H9 (cell line): ENCODE results near the gene MIA3. TPM values are rescaled to one million over a fixed set of nuclear protein-coding genes. Genes with fewer than 3 reads are reported as not detected.

ENCODE experiments used
- DNase-seq: peaks from one replicate; pipeline ENCODE4 v3.0.0-alpha.2; 2017
- H2AFZ ChIP-seq: one replicate; pipeline ENCODE4 v1.6.1; 2013; ENCODE audit warnings: mild to moderate bottlenecking, low read length, control low read depth, moderate library complexity
- H2AK5ac ChIP-seq: 2 replicates; pipeline ENCODE4 v1.6.1; 2013; ENCODE audit warnings: low read length, control low read depth, mixed read lengths; ENCODE audit not compliant: insufficient read length
- H2BK120ac ChIP-seq: one replicate; pipeline ENCODE4 v1.6.1; 2013; ENCODE audit warnings: low read depth, mild to moderate bottlenecking, low read length, control low read depth, inconsistent platforms; ENCODE audit not compliant: poor library complexity, severe bottlenecking
- H2BK12ac ChIP-seq: 2 replicates; pipeline ENCODE4 v1.6.1; 2013; ENCODE audit warnings: low read length, control low read depth, mixed read lengths, low read depth; ENCODE audit not compliant: insufficient read length
- H2BK15ac ChIP-seq: 2 replicates; pipeline ENCODE4 v1.6.1; 2013; ENCODE audit warnings: low read depth, low read length, control low read depth
- H2BK20ac ChIP-seq: one replicate; pipeline ENCODE4 v1.6.1; 2013; ENCODE audit warnings: low read depth, mild to moderate bottlenecking, low read length, control low read depth, inconsistent platforms; ENCODE audit not compliant: poor library complexity, severe bottlenecking
- H2BK5ac ChIP-seq: 2 replicates; pipeline ENCODE4 v1.6.1; 2013; ENCODE audit warnings: low read length, control low read depth, mixed read lengths; ENCODE audit not compliant: insufficient read length
- H3K14ac ChIP-seq: 2 replicates; pipeline ENCODE4 v1.6.1; 2013; ENCODE audit warnings: low read length, control low read depth; ENCODE audit not compliant: insufficient read depth
- H3K18ac ChIP-seq: 2 replicates; pipeline ENCODE4 v1.6.1; 2013; ENCODE audit warnings: low read depth, mild to moderate bottlenecking, mixed read lengths, low read length, control low read depth; ENCODE audit not compliant: insufficient read length
- H3K23ac ChIP-seq: 2 replicates; pipeline ENCODE4 v1.6.1; 2013; ENCODE audit warnings: low read length, control low read depth, mixed read lengths, low read depth; ENCODE audit not compliant: insufficient read length
- H3K23me2 ChIP-seq: 2 replicates; pipeline ENCODE4 v1.6.1; 2013; ENCODE audit warnings: low read depth, mild to moderate bottlenecking, mixed read lengths, low read length, control low read depth; ENCODE audit not compliant: insufficient read length, poor library complexity, severe bottlenecking
- H3K27ac ChIP-seq: 2 replicates; pipeline ENCODE4 v1.5.1; 2013; ENCODE audit warnings: low read length, control low read depth, mixed read lengths, low read depth; ENCODE audit not compliant: insufficient read length
- H3K27me3 ChIP-seq: 2 replicates; pipeline ENCODE4 v1.6.1; 2013; ENCODE audit warnings: low read length, control low read depth, inconsistent platforms; ENCODE audit not compliant: insufficient read depth
- H3K4ac ChIP-seq: 2 replicates; pipeline ENCODE4 v1.6.1; 2013; ENCODE audit warnings: low read depth, mild to moderate bottlenecking, control low read depth, inconsistent platforms, low read length, moderate library complexity
- H3K4me1 ChIP-seq: 2 replicates; pipeline ENCODE4 v1.6.1; 2013; ENCODE audit warnings: low read length, control low read depth, inconsistent platforms; ENCODE audit not compliant: insufficient read depth
- H3K4me2 ChIP-seq: 2 replicates; pipeline ENCODE4 v1.6.1; 2013; ENCODE audit warnings: low read length, control low read depth, mixed read lengths; ENCODE audit not compliant: insufficient read length, insufficient read depth
- H3K56ac ChIP-seq: 2 replicates; pipeline ENCODE4 v1.6.1; 2013; ENCODE audit warnings: low read depth, mild to moderate bottlenecking, mixed read lengths, low read length, control low read depth; ENCODE audit not compliant: insufficient read length
- H3K79me1 ChIP-seq: 2 replicates; pipeline ENCODE4 v1.6.1; 2013; ENCODE audit warnings: low read depth, mild to moderate bottlenecking, moderate library complexity, low read length, control low read depth, inconsistent platforms; ENCODE audit not compliant: insufficient read depth, poor library complexity, severe bottlenecking
- H3K79me2 ChIP-seq: 2 replicates; pipeline ENCODE4 v1.6.1; 2013; ENCODE audit warnings: low read length, control low read depth, inconsistent platforms; ENCODE audit not compliant: insufficient read depth
- H3K9ac ChIP-seq: 2 replicates; pipeline ENCODE4 v1.6.1; 2013; ENCODE audit warnings: low read length, control low read depth, mixed read lengths; ENCODE audit not compliant: insufficient read length; ENCODE audit errors: extremely low read depth
- H3K9me3 ChIP-seq: one replicate; pipeline ENCODE4 v1.6.1; 2013; ENCODE audit warnings: low read depth, low read length, inconsistent platforms; ENCODE audit not compliant: control insufficient read depth
- H3T11ph ChIP-seq: one replicate; pipeline ENCODE4 v1.6.1; 2013; ENCODE audit warnings: mild to moderate bottlenecking, low read length, control low read depth, inconsistent platforms
- H4K20me1 ChIP-seq: one replicate; pipeline ENCODE4 v1.6.1; 2013; ENCODE audit not compliant: control insufficient read depth, insufficient read length, insufficient read depth
- H4K5ac ChIP-seq: 2 replicates; pipeline ENCODE4 v1.6.1; 2013; ENCODE audit warnings: low read depth, mild to moderate bottlenecking, mixed read lengths, low read length, control low read depth; ENCODE audit not compliant: insufficient read length
- H4K8ac ChIP-seq: replicated peaks from 2 replicates; pipeline ENCODE4 v1.6.1; 2013; ENCODE audit warnings: low read length, control low read depth, mixed read lengths, low read depth; ENCODE audit not compliant: insufficient read length
- H4K91ac ChIP-seq: 2 replicates; pipeline ENCODE4 v1.6.1; 2013; ENCODE audit warnings: low read depth, mild to moderate bottlenecking, moderate library complexity, mixed read lengths, low read length, control low read depth; ENCODE audit not compliant: insufficient read length
- H3K27ac Mint-ChIP-seq, 3 experiments: 2 replicates in 2 of 3; 3 replicates in 1 of 3; pipeline ENCODE4 v1.8.0; 2020 to 2021; ENCODE audit warnings: mixed read lengths in 3 of 3, mild to moderate bottlenecking in 1 of 3, moderate library complexity in 1 of 3
- H3K27me3 Mint-ChIP-seq: 2 replicates; pipeline ENCODE4 v1.8.0; 2021; ENCODE audit warnings: low read depth, mild to moderate bottlenecking, moderate library complexity, mixed read lengths
- H3K36me3 Mint-ChIP-seq, 3 experiments: 2 replicates in 2 of 3; 3 replicates in 1 of 3; pipeline ENCODE4 v1.8.0; 2020 to 2021; ENCODE audit warnings: low read depth in 3 of 3, mixed read lengths in 3 of 3; ENCODE audit not compliant: insufficient read depth in 1 of 3
- H3K4me1 Mint-ChIP-seq, 2 experiments: 2 replicates each; pipeline ENCODE4 v1.8.0; 2020; ENCODE audit warnings: mixed read lengths in 2 of 2
- H3K4me3 Mint-ChIP-seq, 2 experiments: 2 replicates in 1 of 2; 3 replicates in 1 of 2; pipeline ENCODE4 v1.8.0; 2020 to 2021; ENCODE audit warnings: mild to moderate bottlenecking in 2 of 2, mixed read lengths in 2 of 2, moderate library complexity in 1 of 2
- H3K9me3 Mint-ChIP-seq, 2 experiments: 2 replicates in 1 of 2; 3 replicates in 1 of 2; pipeline ENCODE4 v1.8.0; 2020; ENCODE audit warnings: mild to moderate bottlenecking in 2 of 2, mixed read lengths in 2 of 2, moderate library complexity in 1 of 2
- WGBS: extraction: QIAGEN DNeasy Blood & Tissue Kit; methylation state at CpG from one replicate; pipeline ENCODE4 v1.1.7; 2013; ENCODE audit warnings: missing lambda C conversion rate, low lambda C conversion rate, mixed read lengths; ENCODE audit not compliant: insufficient read length; ENCODE audit errors: extremely low coverage; 5-methylcytosine and 5-hydroxymethylcytosine counted together
- total RNA-seq: library from RNA; stranded (reverse); gene quantifications from 2 replicates; pipeline ENCODE4 v1.2.1, GENCODE V29; 2021
- TF ChIP-seq, protein P1 (sequence below): fragments of 200-600 bp; sonication (generic); conservative IDR thresholded peaks from 3 replicates; pipeline ENCODE4 v1.8.0; 2021; ENCODE audit warnings: antibody characterized with exemption, mild to moderate bottlenecking

The MIA3 gene
- total RNA-seq, 1 experiment from 2014 or later = 55.5 TPM

DNA sequence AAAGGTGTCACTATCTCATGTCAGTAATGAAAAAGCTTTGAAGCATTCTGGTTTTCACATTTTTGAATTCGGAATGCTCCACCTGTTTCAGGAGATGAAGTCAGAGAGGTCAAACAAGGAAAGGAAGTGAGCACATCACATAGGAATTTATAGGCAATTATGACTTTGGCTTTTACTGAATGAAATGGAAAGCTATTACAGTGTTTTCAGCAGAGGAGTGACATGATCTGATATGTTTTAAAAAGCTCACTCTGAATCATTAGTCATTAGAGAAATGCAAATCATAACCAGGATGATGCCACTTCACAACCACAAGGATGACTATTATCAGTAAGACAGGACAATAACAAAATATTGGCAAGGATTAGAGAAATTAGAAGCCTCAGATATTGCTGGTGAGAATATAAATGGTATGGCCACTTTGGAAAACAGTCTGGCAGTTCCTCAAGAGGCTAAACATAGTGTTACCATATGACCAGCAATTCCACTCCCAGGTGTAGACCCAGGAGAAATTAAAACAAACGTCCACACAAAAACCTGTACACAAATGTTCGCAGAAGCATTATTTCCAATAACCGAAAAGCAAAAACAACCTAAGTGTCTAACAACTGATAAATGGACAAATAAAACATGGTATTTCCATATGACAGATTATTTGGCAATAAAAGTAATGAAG, 35.7 kb upstream of the MIA3 start:
- Mint-ChIP-seq H3K9me3 (no peaks in the 10 kb centered on the region), H3K36me3 (peaks cover 11 to 49% (median 41%) of the 10 kb centered on the region in 3 experiments; a peak in 6 of 7 replicates), H3K27me3 (no peaks in the 10 kb centered on the region), H3K4me3 (no peak overlapping the region), H3K27ac (no peak overlapping the region), H3K4me1 (no peaks in the 10 kb centered on the region)
- Histone ChIP-seq H3K27ac (no peak overlapping the region), H3K23ac (no peak overlapping the region), H4K91ac (no peak overlapping the region), H2BK5ac (no peak overlapping the region), H3K79me2 (no peaks in the 10 kb centered on the region; the same call in 1 of the 2 replicates), H3K4ac (no peak overlapping the region), H2BK20ac (no peak overlapping the region), H2BK15ac (no peak overlapping the region), H4K5ac (no peak overlapping the region), H4K8ac (no peak overlapping the region), H3K9me3 (no peaks in the 10 kb centered on the region), H3K27me3 (no peaks in the 10 kb centered on the region), H3K23me2 (no peaks in the 10 kb centered on the region), H3K9ac (no peak overlapping the region), H2AFZ (no peak overlapping the region), H3K18ac (no peak overlapping the region), H4K20me1 (no peaks in the 10 kb centered on the region), H3K14ac (no peak overlapping the region), H3K4me2 (no peak overlapping the region), H3K56ac (no peak overlapping the region), H2BK12ac (no peak overlapping the region), H3K79me1 (no peaks in the 10 kb centered on the region), H3T11ph (no peak overlapping the region), H2AK5ac (no peak overlapping the region), H3K4me1 (no peaks in the 10 kb centered on the region), H2BK120ac (no peak overlapping the region)
- WGBS = no CpG with 5 or more reads among the region's 4 CpGs
- TF ChIP-seq, protein P1, sequence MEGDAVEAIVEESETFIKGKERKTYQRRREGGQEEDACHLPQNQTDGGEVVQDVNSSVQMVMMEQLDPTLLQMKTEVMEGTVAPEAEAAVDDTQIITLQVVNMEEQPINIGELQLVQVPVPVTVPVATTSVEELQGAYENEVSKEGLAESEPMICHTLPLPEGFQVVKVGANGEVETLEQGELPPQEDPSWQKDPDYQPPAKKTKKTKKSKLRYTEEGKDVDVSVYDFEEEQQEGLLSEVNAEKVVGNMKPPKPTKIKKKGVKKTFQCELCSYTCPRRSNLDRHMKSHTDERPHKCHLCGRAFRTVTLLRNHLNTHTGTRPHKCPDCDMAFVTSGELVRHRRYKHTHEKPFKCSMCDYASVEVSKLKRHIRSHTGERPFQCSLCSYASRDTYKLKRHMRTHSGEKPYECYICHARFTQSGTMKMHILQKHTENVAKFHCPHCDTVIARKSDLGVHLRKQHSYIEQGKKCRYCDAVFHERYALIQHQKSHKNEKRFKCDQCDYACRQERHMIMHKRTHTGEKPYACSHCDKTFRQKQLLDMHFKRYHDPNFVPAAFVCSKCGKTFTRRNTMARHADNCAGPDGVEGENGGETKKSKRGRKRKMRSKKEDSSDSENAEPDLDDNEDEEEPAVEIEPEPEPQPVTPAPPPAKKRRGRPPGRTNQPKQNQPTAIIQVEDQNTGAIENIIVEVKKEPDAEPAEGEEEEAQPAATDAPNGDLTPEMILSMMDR = no peak
- no peak for DNase-seq
